NCI-H1930 (cell line): Measurements from ENCODE around the gene RAE1.

ENCODE experiments used
- DNase-seq, 2 experiments: peaks; one replicate each; lab custom pipeline; 2025; lab: John Stamatoyannopoulos, UW

Gene RAE1

GRCh38 chr20:57372157-57372556 is 21.1 kb downstream of the RAE1 start:
- no peak for DNase-seq

GRCh38 chr20:57372581-57373350 is 21.7 kb downstream of the RAE1 start:
- DNase-seq, result no peak

GRCh38 chr20:57374343-57374930 is 23.4 kb downstream of the RAE1 start:
- no peak for DNase-seq

- no peak for DNase-seq
Measured at GRCh38 chr20:57374931-57375651, 24.0 kb downstream of the RAE1 start.

- no peak for DNase-seq
Measured at GRCh38 chr20:57375652-57376230, 24.7 kb downstream of the RAE1 start.

- DNase-seq, result no peak
Measured at GRCh38 chr20:57377350-57377749, 26.3 kb downstream of the RAE1 start.

- no peak for DNase-seq
Measured at GRCh38 chr20:57378107-57378506, 27.1 kb downstream of the RAE1 start.

- DNase-seq, result no peak
Measured at GRCh38 chr20:57378646-57379262, 27.7 kb downstream of the RAE1 start.

GRCh38 chr20:57379263-57379647 is 28.2 kb downstream of the RAE1 start:
- DNase-seq, result no peak

GRCh38 chr20:57380081-57380750 is 29.2 kb downstream of the RAE1 start:
- no peak for DNase-seq

- DNase-seq, result peak; percentile 12 to 75
Measured at GRCh38 chr20:57381596-57382503, 30.8 kb downstream of the RAE1 start.

- no peak for DNase-seq
Measured at GRCh38 chr20:57382516-57382915, 31.5 kb downstream of the RAE1 start.

GRCh38 chr20:57383447-57384347 is 32.6 kb downstream of the RAE1 start:
- no peak for DNase-seq

- no peak for DNase-seq
Measured at GRCh38 chr20:57384486-57384885, 33.4 kb downstream of the RAE1 start.

GRCh38 chr20:57384953-57385761 is 34.1 kb downstream of the RAE1 start:
- DNase-seq, result no peak

GRCh38 chr20:57385940-57386339 is 34.9 kb downstream of the RAE1 start:
- no peak for DNase-seq

- no peak for DNase-seq
Measured at GRCh38 chr20:57386762-57387161, 35.7 kb downstream of the RAE1 start.

GRCh38 chr20:57387463-57387862 is 36.4 kb downstream of the RAE1 start:
- no peak for DNase-seq

GRCh38 chr20:57387945-57388371 is 36.9 kb downstream of the RAE1 start:
- no peak for DNase-seq
